Keratinocyte (primary cell): ENCODE results near the gene CD36. TPM values are rescaled to one million over a fixed set of nuclear protein-coding genes. Genes with fewer than 3 reads are reported as not detected.
A peak's percentile ranks its signal among the peaks of the same experiment; 100 is the strongest.

Experiments used
- DNase-seq: peaks from one replicate; pipeline ENCODE4 v3.0.0-alpha.2; 2011; ENCODE audit warnings: low read depth, missing footprints, low spot score
- FAIRE-seq: peaks from 2 replicates; lab custom pipeline; 2011; peaks lifted over from hg19 to GRCh38; lab: Jason Lieb, UNC
- H2AFZ ChIP-seq: 2 replicates; pipeline ENCODE4 v1.6.0; 2012; ENCODE audit warnings: low read length, control low read depth, inconsistent platforms; ENCODE audit not compliant: control insufficient read depth
- H3K27ac ChIP-seq: 2 replicates; pipeline ENCODE4 v1.5.1; 2011; ENCODE audit warnings: low read length; ENCODE audit not compliant: control insufficient read depth, insufficient read depth
- H3K27me3 ChIP-seq: 3 replicates; pipeline ENCODE4 v1.6.0; 2011; ENCODE audit warnings: low read length; ENCODE audit not compliant: control insufficient read depth, insufficient read depth; ENCODE audit errors: extremely low read depth
- H3K36me3 ChIP-seq, 2 experiments: 2 replicates in 1 of 2; 3 replicates in 1 of 2; pipeline ENCODE4 v1.5.1; 2011; ENCODE audit warnings: low read length in 2 of 2, mild to moderate bottlenecking in 1 of 2; ENCODE audit not compliant: control insufficient read depth in 2 of 2, insufficient read depth in 2 of 2; ENCODE audit errors: extremely low read depth in 1 of 2
- H3K4me1 ChIP-seq: 3 replicates; pipeline ENCODE4 v1.5.1; 2011; ENCODE audit warnings: low read length; ENCODE audit not compliant: control insufficient read depth, insufficient read depth; ENCODE audit errors: extremely low read depth
- H3K4me2 ChIP-seq: 3 replicates; pipeline ENCODE4 v1.6.0; 2011; ENCODE audit warnings: low read depth, low read length; ENCODE audit not compliant: control insufficient read depth, insufficient read depth; ENCODE audit errors: extremely low read depth
- H3K4me3 ChIP-seq, 3 experiments: fragments of 200-600 bp in 1 of 3; sonication (generic) in 1 of 3; 2 replicates in 2 of 3; 3 replicates in 1 of 3; pipeline ENCODE4 v1.5.1; 2011 to 2016; ENCODE audit warnings: low read length in 3 of 3, mild to moderate bottlenecking in 3 of 3, control low read depth in 2 of 3, inconsistent platforms in 1 of 3, low read depth in 1 of 3, mixed read lengths in 1 of 3, mixed run types in 1 of 3, moderate library complexity in 1 of 3; ENCODE audit not compliant: control insufficient read depth in 2 of 3, insufficient read depth in 2 of 3; ENCODE audit errors: extremely low read depth in 1 of 3
- H3K79me2 ChIP-seq: 2 replicates; pipeline ENCODE4 v1.6.0; 2012; ENCODE audit warnings: low read length; ENCODE audit not compliant: control insufficient read depth, insufficient read depth
- H3K9ac ChIP-seq: 3 replicates; pipeline ENCODE4 v1.6.0; 2011; ENCODE audit warnings: low read length; ENCODE audit not compliant: control insufficient read depth, insufficient read depth; ENCODE audit errors: extremely low read depth
- H3K9me1 ChIP-seq: 3 replicates; pipeline ENCODE4 v1.6.0; 2011; ENCODE audit warnings: low read length; ENCODE audit not compliant: control insufficient read depth, insufficient read depth; ENCODE audit errors: extremely low read depth
- H3K9me3 ChIP-seq: 2 replicates; pipeline ENCODE4 v1.5.1; 2012; ENCODE audit warnings: low read depth, low read length; ENCODE audit not compliant: control insufficient read depth
- H4K20me1 ChIP-seq: 3 replicates; pipeline ENCODE4 v1.6.0; 2011; ENCODE audit warnings: low read length; ENCODE audit not compliant: control insufficient read depth, insufficient read depth; ENCODE audit errors: extremely low read depth
- CTCF ChIP-seq, 3 experiments: IDR thresholded peaks in 1 of 3; conservative IDR thresholded peaks in 1 of 3; optimal IDR thresholded peaks in 1 of 3; 2 replicates in 2 of 3; 3 replicates in 1 of 3; pipeline versions ENCODE3 to v1.5.1; 2011; ENCODE audit warnings: low read length in 3 of 3, mild to moderate bottlenecking in 3 of 3, moderate library complexity in 2 of 3, control low read depth in 1 of 3, inconsistent platforms in 1 of 3; ENCODE audit not compliant: insufficient read depth in 2 of 3; ENCODE audit errors: extremely low read depth in 1 of 3
- EZH2 ChIP-seq: IDR thresholded peaks from one replicate; pipeline ENCODE4 v1.6.1; 2012; ENCODE audit warnings: inconsistent platforms, mild to moderate bottlenecking, low read length, moderate library complexity
- dilution Hi-C: fragments of 300-500 bp; cut with MboI; formaldehyde crosslinking; loops from one replicate; pipeline ENCODE4 v1.7.0; 2020; ENCODE audit warnings: low sequenced_read_pairs; ENCODE audit not compliant: extremely low pct_ligation_motif_present
- polyA plus RNA-seq, 5 experiments: library from polyadenylated mRNA; depleted of rRNA in 3 of 5; stranded (reverse) in 3 of 5; stranded (forward) in 1 of 5; unstranded in 1 of 5; fragments of >200 nt; gene quantifications; 1 replicate in 1 of 5; 2 replicates in 3 of 5; 3 replicates in 1 of 5; pipeline versions ENCODE4 v1.2.1 to v1.2.3, GENCODE V29; 2011 to 2012; ENCODE audit warnings: missing spikeins in 2 of 5, low read depth in 1 of 5, low replicate concordance in 1 of 5

CD36 gene
- polyA plus RNA-seq, 1 donor (not counting 4 experiments of a cell fraction or from before 2014, with no cell fraction given), result 0.59 TPM

GRCh38 chr7:80630608-80631405 is 7.6 kb upstream of the CD36 start:
- Histone ChIP-seq H3K9me3 (no peaks in the 10 kb centered on the region), H2AFZ (no peak overlapping the region), H3K9me1 (no peaks in the 10 kb centered on the region), H3K9ac (no peak overlapping the region), H3K4me3 (no peak overlapping the region), H3K36me3 (no peaks in the 10 kb centered on the region), H3K27ac (no peak overlapping the region), H4K20me1 (no peaks in the 10 kb centered on the region), H3K4me1 (no peaks in the 10 kb centered on the region), H3K79me2 (no peaks in the 10 kb centered on the region), H3K27me3 (no peaks in the 10 kb centered on the region), H3K4me2 (no peak overlapping the region)
- DNase-seq, result no peak
- dilution Hi-C loops, result no loop called here
- FAIRE-seq, result peak; percentile 29
- no peak for TF ChIP-seq CTCF (optimal IDR thresholded peaks at IDR 0.05 in 1 of 3, IDR thresholded peaks at IDR 0.05 in 1 of 3, conservative IDR thresholded peaks at IDR 0.05 in 1 of 3; ENCODE audit: extremely low read depth in 1 of 3, insufficient read depth in 2 of 3, low read length in 3 of 3)
- no peak for TF ChIP-seq EZH2

- Histone ChIP-seq H3K9ac (no peak overlapping the region), H3K27ac (no peak overlapping the region), H3K4me2 (no peak overlapping the region), H3K9me1 (no peaks in the 10 kb centered on the region), H3K27me3 (no peaks in the 10 kb centered on the region), H3K79me2 (no peaks in the 10 kb centered on the region), H3K4me3 (no peak overlapping the region), H3K36me3 (no peaks in the 10 kb centered on the region), H3K4me1 (no peaks in the 10 kb centered on the region), H3K9me3 (no peaks in the 10 kb centered on the region), H2AFZ (no peak overlapping the region), H4K20me1 (no peaks in the 10 kb centered on the region)
- FAIRE-seq, result no peak
- no peak for DNase-seq
- dilution Hi-C loops, result no loop called here
- TF ChIP-seq EZH2 (no peak), CTCF (optimal IDR thresholded peaks at IDR 0.05 in 1 of 3, IDR thresholded peaks at IDR 0.05 in 1 of 3, conservative IDR thresholded peaks at IDR 0.05 in 1 of 3; ENCODE audit: extremely low read depth in 1 of 3, insufficient read depth in 2 of 3, low read length in 3 of 3) (no peak)
These were observed 7.0 kb upstream of the CD36 start for GRCh38 chr7:80631421-80631820.
